Measurements from ENCODE around the gene SNX9.
"Not testable (repeated sequence)": the region's sequence is repeated elsewhere in the genome, so short reads cannot be mapped to it uniquely, and the experiment has no call there.

Gene SNX9

GRCh38 chr6:157823001-157823527 is at the start of gene SNX9:
SNX9 (plus strand) TSS chr6:157823246; CDS start chr6:157823435, 189 bp downstream.
- peak; percentile 40 to 46 for DNase-seq (ENCODE audit: extremely low read depth in 1 of 2, low read depth in 1 of 2)

GRCh38 chr6:157773248-157773773 is 49.7 kb upstream of the SNX9 start:
- DNase-seq (ENCODE audit: extremely low read depth in 1 of 2, low read depth in 1 of 2), result no peak

- no peak for DNase-seq (ENCODE audit: extremely low read depth in 1 of 2, low read depth in 1 of 2)
Observed at GRCh38 chr6:157774153-157775135, 48.6 kb upstream of the SNX9 start.

GRCh38 chr6:157775376-157775775 is 47.7 kb upstream of the SNX9 start:
- no peak for DNase-seq (ENCODE audit: extremely low read depth in 1 of 2, low read depth in 1 of 2)

GRCh38 chr6:157777344-157777743 is 45.7 kb upstream of the SNX9 start:
- DNase-seq (ENCODE audit: extremely low read depth in 1 of 2, low read depth in 1 of 2), result no peak

- DNase-seq (ENCODE audit: extremely low read depth in 1 of 2, low read depth in 1 of 2), result no peak
Observed at GRCh38 chr6:157778719-157779118, 44.3 kb upstream of the SNX9 start.

GRCh38 chr6:157779705-157780604 is 43.1 kb upstream of the SNX9 start:
- no peak for DNase-seq (ENCODE audit: extremely low read depth in 1 of 2, low read depth in 1 of 2)

GRCh38 chr6:157785636-157786035 is 37.4 kb upstream of the SNX9 start:
- DNase-seq (ENCODE audit: extremely low read depth in 1 of 2, low read depth in 1 of 2), result no peak

- DNase-seq (ENCODE audit: extremely low read depth in 1 of 2, low read depth in 1 of 2), result no peak
Observed at GRCh38 chr6:157786221-157786620, 36.8 kb upstream of the SNX9 start.

- DNase-seq (ENCODE audit: extremely low read depth in 1 of 2, low read depth in 1 of 2), result no peak
Observed at GRCh38 chr6:157787080-157787479, 36.0 kb upstream of the SNX9 start.

- no peak for DNase-seq (ENCODE audit: extremely low read depth in 1 of 2, low read depth in 1 of 2)
Observed at GRCh38 chr6:157788180-157788579, 34.9 kb upstream of the SNX9 start.

- DNase-seq (ENCODE audit: extremely low read depth in 1 of 2, low read depth in 1 of 2), result no peak
Observed at GRCh38 chr6:157789297-157789696, 33.7 kb upstream of the SNX9 start.

- DNase-seq (ENCODE audit: extremely low read depth in 1 of 2, low read depth in 1 of 2), result no peak
Observed at GRCh38 chr6:157789861-157790260, 33.2 kb upstream of the SNX9 start.

- DNase-seq (ENCODE audit: extremely low read depth in 1 of 2, low read depth in 1 of 2), result no peak
Observed at GRCh38 chr6:157790548-157791160, 32.4 kb upstream of the SNX9 start.

GRCh38 chr6:157791450-157791849 is 31.6 kb upstream of the SNX9 start:
- no peak for DNase-seq (ENCODE audit: extremely low read depth in 1 of 2, low read depth in 1 of 2)

GRCh38 chr6:157792671-157793070 is 30.4 kb upstream of the SNX9 start:
- no peak for DNase-seq (ENCODE audit: extremely low read depth in 1 of 2, low read depth in 1 of 2)

GRCh38 chr6:157794012-157794411 is 29.0 kb upstream of the SNX9 start:
- not testable (repeated sequence) for DNase-seq (ENCODE audit: extremely low read depth in 1 of 2, low read depth in 1 of 2)

- no peak for DNase-seq (ENCODE audit: extremely low read depth in 1 of 2, low read depth in 1 of 2)
Observed at GRCh38 chr6:157795841-157796240, 27.2 kb upstream of the SNX9 start.

- no peak for DNase-seq (ENCODE audit: extremely low read depth in 1 of 2, low read depth in 1 of 2)
Observed at GRCh38 chr6:157798851-157799250, 24.2 kb upstream of the SNX9 start.

- DNase-seq (ENCODE audit: extremely low read depth in 1 of 2, low read depth in 1 of 2), result not testable (repeated sequence)
Observed at GRCh38 chr6:157799561-157799960, 23.5 kb upstream of the SNX9 start.
